ENCODE measurements around the gene MT4.

DNA sequence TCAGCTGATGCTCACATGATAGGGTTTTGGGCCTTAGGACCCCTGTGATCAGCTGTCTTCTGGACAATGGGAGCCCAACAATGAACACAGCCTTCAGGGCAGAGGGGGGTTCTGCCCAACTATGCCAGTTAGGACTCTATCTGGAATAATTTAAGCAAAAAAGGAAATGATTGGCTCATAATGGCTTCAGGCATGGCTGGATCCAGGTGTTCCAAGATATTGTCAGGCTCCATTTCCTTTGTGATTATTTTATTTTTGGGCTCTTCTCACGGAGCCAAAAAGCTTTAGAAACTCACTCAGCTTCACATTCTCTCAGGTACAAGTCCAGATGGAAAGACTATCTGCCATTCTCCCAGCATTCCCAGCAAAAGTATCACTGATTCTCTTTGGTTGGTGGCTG, 40.6 kb downstream of the MT4 start:
- TF ChIP-seq, protein P1, sequence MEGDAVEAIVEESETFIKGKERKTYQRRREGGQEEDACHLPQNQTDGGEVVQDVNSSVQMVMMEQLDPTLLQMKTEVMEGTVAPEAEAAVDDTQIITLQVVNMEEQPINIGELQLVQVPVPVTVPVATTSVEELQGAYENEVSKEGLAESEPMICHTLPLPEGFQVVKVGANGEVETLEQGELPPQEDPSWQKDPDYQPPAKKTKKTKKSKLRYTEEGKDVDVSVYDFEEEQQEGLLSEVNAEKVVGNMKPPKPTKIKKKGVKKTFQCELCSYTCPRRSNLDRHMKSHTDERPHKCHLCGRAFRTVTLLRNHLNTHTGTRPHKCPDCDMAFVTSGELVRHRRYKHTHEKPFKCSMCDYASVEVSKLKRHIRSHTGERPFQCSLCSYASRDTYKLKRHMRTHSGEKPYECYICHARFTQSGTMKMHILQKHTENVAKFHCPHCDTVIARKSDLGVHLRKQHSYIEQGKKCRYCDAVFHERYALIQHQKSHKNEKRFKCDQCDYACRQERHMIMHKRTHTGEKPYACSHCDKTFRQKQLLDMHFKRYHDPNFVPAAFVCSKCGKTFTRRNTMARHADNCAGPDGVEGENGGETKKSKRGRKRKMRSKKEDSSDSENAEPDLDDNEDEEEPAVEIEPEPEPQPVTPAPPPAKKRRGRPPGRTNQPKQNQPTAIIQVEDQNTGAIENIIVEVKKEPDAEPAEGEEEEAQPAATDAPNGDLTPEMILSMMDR (IDR thresholded peaks at IDR 0.05; ENCODE audit: low read depth, low read length): no peak
- no peak for TF ChIP-seq EZH2phosphoT487 (IDR thresholded peaks at IDR 0.05; ENCODE audit: low read depth)

Measured in OCI-LY3 (cell line).